UCSD-AML1 (cell line): ENCODE results near the gene HLA-A.

ENCODE experiments used
- DNase-seq: peaks from one replicate; lab custom pipeline; 2025; ENCODE audit not compliant: unreplicated experiment; lab: John Stamatoyannopoulos, UW

Gene HLA-A

DNA sequence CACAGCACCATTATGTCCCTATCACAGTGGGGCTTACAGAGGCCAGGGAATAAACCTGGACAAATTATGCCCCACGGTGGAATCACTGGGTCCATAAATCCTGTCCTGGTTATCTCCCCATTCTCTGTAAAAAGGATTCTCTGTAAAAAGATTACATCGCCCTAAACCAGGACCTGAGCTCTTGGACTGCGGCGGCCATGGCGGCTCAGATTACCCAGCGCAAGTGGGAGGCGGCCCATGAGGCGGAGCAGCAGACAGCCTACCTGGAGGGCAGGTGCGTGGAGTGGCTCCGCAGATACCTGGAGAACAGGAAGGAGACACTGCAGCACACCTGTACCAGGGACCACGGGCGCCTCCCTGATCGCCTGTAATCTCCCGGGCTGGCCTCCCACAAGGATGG, 8.4 kb upstream of the HLA-A start:
- DNase-seq = no peak

DNA sequence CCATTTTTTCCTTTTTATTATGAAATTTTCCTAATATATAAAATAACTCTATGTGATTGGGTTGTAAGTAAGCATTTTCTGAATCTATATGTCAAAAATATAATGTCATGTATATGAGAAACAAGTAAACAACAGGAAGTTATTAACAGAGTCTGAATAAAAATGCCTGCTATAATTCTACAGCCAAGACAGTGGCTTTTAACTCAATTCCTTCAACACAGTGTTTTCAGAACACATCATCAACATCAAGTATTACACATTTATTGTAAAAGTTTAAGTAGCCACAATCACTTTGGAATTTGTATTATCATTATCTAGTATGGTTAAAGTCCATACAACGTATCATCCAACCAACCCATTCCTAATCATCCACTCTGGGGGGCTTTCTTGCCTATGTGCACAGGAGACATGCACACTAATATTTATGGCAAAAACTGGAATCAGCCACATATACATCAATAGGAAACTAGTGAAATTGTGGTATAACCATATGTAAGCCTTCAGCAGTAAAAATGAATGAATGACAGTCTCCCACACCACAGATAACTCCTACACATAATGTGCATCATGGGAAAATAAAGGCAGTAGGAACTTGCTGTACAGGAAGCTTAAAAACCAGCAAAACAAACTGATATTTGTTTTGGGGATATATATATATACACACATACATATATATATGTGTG, 6.9 kb upstream of the HLA-A start:
- DNase-seq = no peak

DNA sequence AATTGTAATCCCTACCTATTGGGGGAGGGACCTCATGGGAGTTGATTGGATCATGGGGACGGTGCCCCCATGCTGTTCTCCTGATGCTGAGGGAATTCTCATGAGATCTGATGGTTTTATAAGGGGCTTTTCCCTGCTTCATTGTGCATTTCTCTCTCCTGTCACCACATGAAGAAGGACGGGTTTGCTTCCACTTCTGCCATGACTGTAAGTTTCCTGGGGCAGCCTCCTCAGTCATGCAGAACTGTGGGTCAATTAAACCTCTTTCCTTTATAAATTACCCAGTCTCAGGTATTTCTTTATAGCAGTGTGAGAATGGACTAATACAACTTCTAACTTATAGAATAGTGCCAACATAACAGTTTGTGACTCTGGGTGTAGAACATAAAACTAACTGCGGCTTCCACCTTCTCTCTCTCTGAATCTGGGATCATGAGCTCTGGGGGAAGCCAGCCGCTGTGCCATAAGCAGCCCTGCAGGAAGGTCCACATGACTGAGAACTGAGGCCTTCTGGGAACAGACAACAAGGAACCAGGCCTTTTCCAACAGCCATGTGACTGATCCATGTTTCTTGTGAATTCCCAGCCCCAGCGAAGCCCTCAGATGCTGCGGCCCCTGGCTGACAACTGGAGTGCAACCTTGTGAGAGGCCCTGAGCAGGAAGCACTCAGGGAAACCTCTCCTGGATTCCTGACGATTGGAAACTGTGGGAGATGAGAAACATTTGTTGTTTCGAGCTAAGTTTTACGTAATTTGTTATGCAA, 3.4 kb upstream of the HLA-A start:
- no peak for DNase-seq

DNA sequence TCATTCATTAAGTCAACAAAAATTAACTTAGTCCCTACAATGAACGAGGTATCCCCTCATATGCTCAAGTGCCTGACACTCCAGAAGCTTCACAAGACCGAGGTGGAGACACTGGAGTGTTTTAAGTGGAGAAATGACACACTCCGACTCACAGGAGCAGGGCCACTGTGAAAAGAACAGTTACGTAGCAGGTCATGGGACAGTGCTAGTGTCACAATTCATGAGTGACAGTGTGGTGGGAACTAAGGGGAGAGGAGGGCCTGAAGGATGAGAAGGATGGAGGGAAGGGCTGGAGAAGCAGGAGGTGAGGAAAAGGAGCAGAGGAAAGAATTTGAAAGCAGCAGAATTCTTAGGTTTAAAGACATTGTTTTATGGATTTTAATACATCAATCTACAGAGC, 1.3 kb upstream of the HLA-A start:
- no peak for DNase-seq

DNA sequence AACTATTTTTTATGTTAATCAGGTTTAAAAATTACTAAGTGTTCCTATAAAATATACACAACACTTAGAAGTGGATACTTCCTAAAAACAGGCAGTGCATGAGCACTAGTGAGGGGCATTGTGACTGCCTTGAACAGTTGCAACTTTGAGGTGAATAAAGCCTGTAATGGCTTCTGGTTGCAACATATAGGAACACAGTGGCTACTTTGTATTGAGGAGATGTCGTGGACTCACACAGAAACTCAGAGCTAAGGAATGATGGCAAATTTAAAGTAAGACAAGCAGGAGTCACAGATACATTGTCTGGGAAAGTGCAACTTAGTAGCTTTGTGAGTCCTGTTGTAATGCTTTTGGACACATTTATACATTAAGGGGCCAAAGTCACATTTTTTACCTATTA, 861 bp upstream of the HLA-A start:
- DNase-seq = no peak

DNA sequence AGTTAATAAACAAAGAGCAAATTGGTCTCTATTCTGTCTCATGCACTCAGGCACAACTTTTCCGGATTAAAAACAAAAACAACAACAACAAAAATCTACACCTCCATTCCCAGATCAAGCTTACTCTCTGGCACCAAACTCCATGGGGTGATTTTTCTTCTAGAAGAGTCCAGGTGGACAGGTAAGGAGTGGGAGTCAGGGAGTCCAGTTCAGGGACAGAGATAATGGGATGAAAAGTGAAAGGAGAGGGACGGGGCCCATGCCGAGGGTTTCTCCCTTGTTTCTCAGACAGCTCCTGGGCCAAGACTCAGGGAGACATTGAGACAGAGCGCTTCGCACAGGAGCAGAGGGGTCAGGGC, 437 bp upstream of the HLA-A start:
- DNase-seq = no peak

DNA sequence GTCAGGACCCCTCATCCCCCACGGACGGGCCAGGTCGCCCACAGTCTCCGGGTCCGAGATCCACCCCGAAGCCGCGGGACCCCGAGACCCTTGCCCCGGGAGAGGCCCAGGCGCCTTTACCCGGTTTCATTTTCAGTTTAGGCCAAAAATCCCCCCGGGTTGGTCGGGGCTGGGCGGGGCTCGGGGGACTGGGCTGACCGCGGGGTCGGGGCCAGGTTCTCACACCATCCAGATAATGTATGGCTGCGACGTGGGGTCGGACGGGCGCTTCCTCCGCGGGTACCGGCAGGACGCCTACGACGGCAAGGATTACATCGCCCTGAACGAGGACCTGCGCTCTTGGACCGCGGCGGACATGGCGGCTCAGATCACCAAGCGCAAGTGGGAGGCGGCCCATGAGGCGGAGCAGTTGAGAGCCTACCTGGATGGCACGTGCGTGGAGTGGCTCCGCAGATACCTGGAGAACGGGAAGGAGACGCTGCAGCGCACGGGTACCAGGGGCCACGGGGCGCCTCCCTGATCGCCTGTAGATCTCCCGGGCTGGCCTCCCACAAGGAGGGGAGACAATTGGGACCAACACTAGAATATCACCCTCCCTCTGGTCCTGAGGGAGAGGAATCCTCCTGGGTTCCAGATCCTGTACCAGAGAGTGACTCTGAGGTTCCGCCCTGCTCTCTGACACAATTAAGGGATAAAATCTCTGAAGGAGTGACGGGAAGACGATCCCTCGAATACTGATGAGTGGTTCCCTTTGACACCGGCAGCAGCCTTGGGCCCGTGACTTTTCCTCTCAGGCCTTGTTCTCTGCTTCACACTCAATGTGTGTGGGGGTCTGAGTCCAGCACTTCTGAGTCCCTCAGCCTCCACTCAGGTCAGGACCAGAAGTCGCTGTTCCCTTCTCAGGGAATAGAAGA, 978 bp downstream of the HLA-A start:
- DNase-seq = no peak

DNA sequence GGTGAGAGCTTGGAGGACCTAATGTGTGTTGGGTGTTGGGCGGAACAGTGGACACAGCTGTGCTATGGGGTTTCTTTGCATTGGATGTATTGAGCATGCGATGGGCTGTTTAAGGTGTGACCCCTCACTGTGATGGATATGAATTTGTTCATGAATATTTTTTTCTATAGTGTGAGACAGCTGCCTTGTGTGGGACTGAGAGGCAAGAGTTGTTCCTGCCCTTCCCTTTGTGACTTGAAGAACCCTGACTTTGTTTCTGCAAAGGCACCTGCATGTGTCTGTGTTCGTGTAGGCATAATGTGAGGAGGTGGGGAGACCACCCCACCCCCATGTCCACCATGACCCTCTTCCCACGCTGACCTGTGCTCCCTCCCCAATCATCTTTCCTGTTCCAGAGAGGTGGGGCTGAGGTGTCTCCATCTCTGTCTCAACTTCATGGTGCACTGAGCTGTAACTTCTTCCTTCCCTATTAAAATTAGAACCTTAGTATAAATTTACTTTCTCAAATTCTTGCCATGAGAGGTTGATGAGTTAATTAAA, 3.0 kb downstream of the HLA-A start:
- DNase-seq = no peak

DNA sequence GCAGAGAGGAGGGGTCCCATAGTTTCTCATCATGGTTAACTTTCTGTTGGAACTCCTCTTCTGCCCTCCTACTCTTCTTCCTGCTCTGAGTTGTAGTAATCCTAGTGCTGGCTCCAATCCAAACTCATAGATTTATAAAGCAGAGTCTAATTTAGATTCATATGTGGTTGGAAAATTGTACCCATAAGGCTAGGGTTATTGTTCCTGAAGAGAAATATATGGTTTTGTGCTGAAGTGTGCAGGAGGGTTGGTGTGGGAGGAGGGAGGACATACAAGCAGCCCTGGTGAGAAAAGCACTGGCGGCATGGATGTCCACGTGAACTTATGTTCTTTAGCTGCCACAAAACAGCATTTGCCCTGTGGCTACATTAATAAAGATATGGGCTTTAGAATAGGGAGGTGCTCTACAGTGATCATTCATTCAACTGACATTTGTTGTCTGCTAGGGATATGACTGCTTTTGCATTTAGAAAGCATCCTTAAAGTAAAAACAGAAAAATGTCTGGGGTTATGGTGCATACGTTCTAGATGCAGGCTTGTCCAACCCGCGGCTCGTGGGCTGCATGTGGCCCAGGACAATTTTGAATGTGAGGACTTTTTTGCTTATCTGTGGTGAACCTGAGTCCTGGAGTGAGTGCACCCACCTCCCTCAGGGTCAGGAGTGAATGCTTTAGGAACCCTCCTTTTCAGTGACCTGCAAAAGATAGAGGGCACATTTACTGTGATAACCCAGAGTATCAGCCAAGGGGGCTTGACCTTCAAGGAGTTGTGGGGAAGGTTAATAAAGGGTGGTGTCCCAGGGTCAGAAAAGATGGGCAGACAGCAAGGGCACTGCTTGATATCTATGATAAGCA, 4.1 kb downstream of the HLA-A start:
- DNase-seq = no peak

DNA sequence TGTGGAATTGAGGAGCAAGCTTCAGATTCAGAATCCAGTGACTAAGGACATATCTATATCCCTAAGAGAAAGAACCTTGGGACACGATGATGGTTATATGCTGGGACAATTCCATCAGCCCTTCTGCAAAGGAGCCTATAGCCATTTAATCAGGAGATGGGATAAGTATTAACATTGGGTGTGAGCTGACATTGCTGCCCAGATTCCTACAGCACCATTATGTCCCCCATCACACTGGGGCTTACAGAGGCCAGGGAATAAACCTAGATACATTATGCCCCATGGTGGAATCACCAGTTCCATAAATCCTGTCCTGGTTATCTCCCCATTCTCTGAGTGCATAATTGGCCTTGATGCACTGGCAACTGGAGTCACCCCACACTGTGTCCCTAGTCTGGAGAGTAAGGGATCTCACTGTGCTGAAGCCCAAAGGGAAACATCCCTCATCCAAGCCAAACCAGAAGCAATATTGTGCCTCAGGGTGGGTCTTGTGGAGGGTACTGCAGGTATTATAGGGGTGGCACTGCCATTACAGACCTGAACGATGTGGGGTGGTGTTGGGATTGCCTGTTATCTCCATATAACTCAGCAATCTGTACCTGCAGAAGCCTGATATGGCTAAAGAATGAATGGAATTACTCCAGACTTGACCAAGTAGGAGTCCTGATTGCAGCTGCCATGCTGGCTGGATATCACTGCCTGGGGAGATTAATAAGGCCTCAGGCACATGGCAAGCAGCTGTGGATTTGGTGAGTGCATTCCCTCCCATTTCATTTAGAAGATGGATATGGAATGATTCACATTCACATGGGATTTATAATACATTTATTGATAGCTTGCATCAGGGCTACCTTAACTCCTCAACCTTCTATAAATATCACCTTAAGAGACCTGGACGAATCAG, 5.0 kb downstream of the HLA-A start:
- DNase-seq = no peak

DNA sequence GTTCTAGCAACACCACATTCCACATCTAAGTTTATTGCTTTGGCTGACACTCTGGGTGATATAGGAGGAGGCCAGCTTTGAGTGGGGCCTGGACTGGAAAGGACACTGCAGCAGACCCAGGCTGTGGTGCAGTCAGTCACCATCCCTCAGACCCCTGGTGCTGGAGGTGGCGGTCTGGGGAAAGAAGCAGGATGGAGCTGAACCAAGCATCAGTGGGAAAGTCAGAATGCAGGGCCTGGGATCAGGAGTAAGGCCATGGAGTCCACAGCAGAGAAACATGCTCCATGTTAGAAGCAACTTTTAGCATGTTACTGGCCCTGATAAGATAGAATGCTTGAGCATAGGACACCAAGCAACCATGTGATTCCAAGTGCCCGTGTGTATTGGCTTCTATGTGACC, 5.9 kb downstream of the HLA-A start:
- DNase-seq = no peak

DNA sequence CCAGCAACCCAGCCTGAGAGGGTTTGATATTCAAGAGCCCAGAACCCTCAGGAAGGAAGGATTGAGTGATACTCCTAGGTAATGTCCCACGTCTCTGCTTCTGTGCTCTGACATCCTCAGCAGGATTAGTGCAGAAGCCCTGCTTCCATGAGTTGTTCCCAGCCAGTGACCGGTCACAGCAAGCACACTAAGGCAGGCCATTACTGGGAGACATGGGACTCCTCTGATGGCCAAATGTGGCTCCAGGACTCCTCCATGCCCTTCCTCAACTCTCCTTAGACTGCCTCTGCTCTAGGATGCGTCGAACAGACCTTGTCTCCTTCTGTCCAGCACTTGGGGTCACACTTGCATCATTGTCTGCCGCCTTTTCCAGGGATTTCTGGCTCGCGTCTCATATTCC, 7.6 kb downstream of the HLA-A start:
- no peak for DNase-seq

DNA sequence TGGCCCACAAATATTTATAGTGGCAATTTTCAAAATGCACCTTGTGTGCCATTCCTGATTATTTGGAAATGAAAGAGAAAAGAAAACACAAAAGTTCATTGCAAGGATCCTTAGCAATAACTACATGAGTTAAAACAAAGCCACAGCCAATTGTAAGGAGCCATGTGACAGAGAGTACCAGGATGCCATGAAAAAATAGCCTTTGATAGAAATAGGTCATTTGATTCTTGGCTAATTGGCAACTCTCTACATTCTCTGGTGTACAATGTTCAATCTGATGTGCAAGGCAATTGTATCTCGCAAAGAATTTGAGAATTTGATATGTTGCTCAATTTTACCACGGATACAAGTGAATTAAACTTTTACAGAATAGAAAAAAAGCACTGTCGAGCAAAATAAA, 9.6 kb downstream of the HLA-A start:
- DNase-seq = no peak

DNA sequence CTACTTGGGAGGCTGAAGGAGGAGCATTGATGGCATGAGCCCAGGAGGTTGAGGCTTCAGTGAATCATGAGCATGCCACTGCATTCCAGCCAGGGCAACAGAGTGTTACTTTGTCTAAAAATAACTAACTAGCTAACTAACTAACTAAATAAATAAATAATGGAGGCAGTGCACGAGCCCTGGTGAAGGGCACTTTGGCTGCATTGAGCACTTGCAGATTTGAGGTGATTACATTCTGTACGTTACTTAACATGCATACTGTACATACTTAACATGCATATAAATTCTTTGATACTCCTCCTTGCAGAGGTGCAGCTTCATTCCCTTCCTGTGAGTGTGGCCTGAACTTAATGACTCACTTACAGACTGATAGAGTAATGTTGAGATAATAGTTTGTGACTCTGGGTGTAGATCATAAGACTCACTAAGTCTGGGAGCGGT, 10.7 kb downstream of the HLA-A start:
- DNase-seq = no peak

DNA sequence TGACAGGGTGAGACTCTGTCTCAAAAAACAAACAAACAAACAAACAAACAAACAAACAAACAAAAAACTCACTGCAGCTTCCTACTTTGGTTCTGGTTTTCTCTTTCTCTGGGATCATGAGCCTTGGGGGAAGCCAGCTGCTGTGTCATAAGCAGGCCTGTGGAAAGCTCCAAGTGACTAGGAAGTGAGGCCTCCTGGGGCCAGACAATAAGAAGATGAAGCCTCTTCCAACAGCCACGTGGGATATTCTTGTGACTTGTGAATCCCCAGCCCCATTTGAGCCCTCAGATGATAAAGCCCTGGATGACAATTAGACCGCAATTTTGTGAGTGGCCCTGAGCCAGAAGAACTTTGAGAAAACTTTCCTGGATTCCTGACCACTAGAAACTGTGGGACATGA, 11.4 kb downstream of the HLA-A start:
- no peak for DNase-seq

DNA sequence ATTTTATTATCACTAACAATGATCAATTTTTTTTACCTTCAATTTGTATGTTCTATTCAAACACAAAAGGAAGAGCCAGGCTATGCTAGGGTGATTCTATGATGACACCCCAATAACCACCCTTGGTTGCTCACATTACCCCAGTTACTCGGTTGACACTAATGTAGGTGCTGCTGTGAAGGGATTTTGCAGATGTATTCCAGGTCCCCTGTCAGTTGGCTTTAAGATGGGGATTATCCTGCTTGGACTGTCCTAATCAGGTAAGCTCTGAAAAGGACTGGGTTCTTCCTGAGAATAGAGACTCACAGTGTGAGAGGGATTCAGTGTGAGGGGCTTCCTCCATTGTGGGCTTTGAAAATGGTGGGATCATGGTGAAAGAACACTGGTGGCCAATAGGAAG, 11.9 kb downstream of the HLA-A start:
- DNase-seq = no peak

DNA sequence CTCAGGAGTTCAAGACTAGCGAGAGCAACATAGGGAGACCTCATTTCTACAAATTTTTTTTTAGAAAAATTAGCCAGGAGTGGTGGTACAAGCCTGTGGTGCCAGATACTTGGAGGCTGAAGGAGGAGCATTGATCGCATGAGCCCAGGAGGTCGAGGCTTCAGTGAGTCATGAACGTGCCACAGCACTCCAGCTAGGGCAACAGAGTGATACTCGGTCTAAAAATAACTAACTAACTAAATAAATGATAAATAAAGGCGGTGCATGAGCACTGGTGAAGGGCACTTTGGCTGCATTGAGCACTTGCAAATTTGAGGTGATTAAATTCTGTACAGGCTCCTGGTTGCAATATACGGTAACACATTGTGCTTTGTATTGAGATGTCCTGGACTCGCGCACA, 13.5 kb downstream of the HLA-A start:
- DNase-seq = no peak

DNA sequence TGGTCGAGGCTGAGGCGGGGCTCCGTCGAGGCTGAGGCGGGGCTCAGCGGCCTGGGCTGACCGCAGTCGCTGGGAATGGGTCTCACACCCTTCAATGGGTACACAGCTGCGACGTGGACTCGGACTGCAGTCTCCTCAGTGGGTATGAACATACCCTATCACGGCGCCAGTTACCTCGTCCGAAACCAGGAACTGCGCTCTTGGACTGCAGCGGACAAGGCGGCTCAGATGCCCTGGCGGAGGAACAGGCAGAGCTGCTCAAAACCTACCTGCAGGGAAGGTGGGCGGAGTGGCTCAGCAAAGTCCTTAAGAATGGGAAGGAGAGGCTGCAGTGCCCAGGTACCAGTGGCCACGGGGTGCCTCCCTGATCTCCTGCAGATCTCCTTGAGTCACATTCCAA, 14.2 kb downstream of the HLA-A start:
- no peak for DNase-seq

DNA sequence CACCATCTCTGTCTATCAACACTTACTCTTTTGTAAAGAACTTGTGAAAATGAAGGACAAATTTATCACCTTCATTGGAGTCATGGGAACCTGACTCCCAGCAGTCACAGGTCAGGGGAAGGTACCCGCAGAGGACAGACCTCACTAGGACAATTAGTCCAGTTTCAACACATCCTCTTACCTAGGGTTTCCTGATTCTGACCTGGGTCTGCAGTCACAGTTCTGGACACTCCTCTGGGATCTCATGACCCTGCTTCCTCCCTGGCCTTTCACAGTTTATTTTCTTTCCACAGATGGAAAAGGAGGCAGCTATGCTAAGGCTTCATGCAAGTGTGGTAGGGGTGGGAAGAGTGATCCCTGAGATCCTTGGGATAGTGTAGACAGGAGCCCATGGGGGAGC, 15.7 kb downstream of the HLA-A start:
- DNase-seq = no peak

DNA sequence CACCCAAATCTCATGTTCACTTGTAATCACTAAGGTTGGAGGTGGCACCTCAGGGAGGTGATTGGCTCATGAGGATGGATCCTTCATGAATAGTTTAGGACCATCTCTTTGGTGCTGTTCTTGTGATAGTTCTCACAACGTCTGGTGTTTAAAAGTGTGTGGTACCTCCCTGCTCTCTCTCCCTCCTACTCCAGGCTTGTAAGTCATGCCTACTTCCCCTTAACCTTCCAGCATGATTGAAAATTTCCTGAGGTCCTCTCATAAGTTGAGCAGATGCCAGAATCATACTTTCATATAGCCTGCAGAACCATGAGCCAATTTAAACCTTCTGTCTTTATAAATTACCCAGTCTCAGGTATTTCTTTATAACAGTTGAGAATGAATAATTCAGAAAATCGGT, 16.6 kb downstream of the HLA-A start:
- DNase-seq = no peak
